ENCODE data around the gene SLAMF9.

SLAMF9 gene

GRCh38 chr1:159939678-159940002 lies 14.4 kb downstream of the SLAMF9 start:
- no peak for TF ChIP-seq CTCF (IDR thresholded peaks at IDR 0.05; ENCODE audit: low read depth, low read length)
- H3K4me3 ChIP-seq (ENCODE audit: low read depth, low read length): no peak overlapping the region

GRCh38 chr1:159938905-159939677 lies 14.9 kb downstream of the SLAMF9 start:
- no peak for TF ChIP-seq CTCF (IDR thresholded peaks at IDR 0.05; ENCODE audit: low read depth, low read length)
- no peak overlapping the region for H3K4me3 ChIP-seq (ENCODE audit: low read depth, low read length)

- no peak overlapping the region for H3K4me3 ChIP-seq (ENCODE audit: low read depth, low read length)
- TF ChIP-seq CTCF (IDR thresholded peaks at IDR 0.05; ENCODE audit: low read depth, low read length): no peak
Measured at GRCh38 chr1:159938211-159938852, 15.7 kb downstream of the SLAMF9 start.

GRCh38 chr1:159937054-159937750 lies 16.8 kb downstream of the SLAMF9 start:
- no peak for TF ChIP-seq CTCF (IDR thresholded peaks at IDR 0.05; ENCODE audit: low read depth, low read length)
- H3K4me3 ChIP-seq (ENCODE audit: low read depth, low read length): no peak overlapping the region

- TF ChIP-seq CTCF (IDR thresholded peaks at IDR 0.05; ENCODE audit: low read depth, low read length): peak; percentile 99
- no peak overlapping the region for H3K4me3 ChIP-seq (ENCODE audit: low read depth, low read length)
Measured at GRCh38 chr1:159936273-159936904, 17.6 kb downstream of the SLAMF9 start.

- no peak overlapping the region for H3K4me3 ChIP-seq (ENCODE audit: low read depth, low read length)
- no peak for TF ChIP-seq CTCF (IDR thresholded peaks at IDR 0.05; ENCODE audit: low read depth, low read length)
Measured at GRCh38 chr1:159935719-159936272, 18.2 kb downstream of the SLAMF9 start.
